Medulla oblongata (tissue), 1 donor: ENCODE measurements around the gene WRAP53.

Experiments
- DNase-seq: peaks from one replicate; pipeline ENCODE4 v3.0.0-alpha.2; 2015; ENCODE audit errors: extremely low spot score

Gene WRAP53

DNA sequence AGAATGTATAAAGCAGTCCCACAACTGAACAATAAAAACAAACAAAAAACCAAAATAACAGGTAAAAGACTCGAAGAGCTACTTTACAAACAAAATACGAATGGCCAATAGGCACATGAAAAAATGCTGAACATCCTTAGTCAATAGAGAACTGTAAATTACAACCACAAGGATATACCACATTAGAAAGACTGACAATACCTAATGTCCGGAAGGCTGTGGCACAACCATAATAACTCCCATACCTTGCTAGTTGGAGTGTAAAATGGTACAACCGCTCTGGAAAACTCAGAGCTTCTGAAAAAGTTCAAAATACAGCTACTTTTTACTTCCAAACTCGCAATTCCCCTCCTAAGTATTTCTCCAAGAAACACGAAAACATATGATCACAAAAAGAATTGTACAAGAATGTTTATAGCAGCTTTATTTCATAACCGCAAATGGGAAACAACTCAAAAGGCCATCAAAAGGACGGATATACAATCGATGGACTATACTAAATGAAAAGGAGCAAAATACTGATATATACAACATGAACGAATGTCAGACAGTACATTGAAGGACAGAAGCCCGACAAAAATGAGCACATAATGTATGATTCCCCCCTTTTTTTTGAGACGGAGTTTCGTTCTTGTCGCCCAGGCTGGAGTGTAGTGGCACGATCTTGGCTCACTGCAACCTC is 3.3 kb upstream of the WRAP53 start:
- DNase-seq = peak; percentile 12

DNA sequence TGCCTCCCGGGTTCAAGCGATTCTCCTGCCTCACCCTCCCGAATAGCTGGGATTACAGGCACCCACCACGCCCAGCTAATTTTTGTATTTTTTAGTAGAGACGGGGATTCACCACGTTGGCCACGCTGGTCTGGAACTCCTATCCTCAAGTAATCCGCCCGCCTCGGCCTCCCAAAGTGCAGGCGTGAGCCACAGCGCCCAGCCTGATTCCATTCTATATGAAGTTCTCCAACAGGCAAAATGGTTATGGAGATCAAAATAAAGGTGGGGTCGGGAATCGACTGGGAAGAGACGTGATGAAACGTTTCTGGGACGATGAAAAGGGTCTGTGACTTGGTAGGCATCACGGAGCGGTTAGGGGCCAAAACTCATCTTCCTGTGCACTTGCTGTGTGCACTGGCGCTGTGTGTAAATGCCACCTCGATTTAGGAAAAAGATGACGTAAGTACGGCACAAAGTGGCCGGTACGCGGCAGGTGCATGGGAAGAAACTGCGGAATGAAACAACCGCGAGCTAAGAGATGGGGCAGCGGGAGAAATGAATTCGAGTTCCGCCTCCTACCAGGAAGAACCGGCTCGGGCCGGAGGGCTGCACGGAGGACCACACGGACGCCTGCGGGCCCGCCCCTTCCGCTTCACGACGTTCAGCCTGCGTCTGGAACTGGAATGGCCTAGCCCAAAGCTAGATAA is 2.6 kb upstream of the WRAP53 start:
- peak; percentile 97 for DNase-seq

GRCh38 chr17:7686222-7687071 is 1.8 kb upstream of the WRAP53 start:
- DNase-seq = peak; percentile 91

- DNase-seq = peak; percentile 97
Observed at GRCh38 chr17:7687072-7687907, 987 bp upstream of the WRAP53 start, which contains the start of gene TP53. TP53 (minus strand) TSS chr17:7687490; CDS start chr17:7676594, 10,896 bp downstream.

DNA sequence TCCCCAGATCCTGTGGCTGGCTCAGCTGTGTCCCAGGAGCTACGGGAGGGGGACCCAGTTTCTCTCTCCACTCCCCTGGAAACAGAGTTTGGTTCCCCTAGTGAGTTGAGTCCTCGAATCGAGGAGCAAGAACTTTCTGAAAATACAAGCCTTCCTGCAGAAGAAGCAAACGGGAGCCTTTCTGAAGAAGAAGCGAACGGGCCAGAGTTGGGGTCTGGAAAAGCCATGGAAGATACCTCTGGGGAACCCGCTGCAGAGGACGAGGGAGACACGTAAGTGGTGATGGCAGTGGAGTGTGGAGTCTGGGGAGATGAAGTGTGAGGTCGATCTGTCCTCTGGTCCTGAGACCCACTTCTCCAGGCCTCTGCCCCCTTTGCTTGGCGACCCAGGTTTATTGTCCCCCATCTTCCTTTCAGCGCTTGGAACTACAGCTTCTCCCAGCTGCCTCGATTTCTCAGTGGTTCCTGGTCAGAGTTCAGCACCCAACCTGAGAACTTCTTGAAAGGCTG is 585 bp downstream of the WRAP53 start:
- no peak for DNase-seq

DNA sequence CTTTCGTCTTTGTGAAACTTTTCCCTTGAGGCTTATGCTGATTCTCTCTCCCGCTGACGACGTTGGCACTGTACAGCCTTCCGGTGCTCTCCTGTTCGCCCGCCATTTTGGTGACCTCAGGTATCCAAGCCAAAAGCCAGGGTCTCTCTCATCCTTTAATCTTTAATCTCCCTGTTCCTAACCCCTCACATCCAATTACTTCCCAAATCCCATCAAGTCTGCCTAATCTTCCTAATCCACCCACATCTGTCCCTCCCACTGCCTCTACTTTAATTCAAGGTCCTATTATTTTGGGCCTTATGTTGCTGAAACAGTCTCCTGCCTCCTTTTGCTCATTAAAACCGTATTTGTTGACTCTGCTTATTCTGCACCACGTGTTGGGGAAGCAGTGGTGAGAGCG is 7.3 kb downstream of the WRAP53 start:
- DNase-seq = no peak

DNA sequence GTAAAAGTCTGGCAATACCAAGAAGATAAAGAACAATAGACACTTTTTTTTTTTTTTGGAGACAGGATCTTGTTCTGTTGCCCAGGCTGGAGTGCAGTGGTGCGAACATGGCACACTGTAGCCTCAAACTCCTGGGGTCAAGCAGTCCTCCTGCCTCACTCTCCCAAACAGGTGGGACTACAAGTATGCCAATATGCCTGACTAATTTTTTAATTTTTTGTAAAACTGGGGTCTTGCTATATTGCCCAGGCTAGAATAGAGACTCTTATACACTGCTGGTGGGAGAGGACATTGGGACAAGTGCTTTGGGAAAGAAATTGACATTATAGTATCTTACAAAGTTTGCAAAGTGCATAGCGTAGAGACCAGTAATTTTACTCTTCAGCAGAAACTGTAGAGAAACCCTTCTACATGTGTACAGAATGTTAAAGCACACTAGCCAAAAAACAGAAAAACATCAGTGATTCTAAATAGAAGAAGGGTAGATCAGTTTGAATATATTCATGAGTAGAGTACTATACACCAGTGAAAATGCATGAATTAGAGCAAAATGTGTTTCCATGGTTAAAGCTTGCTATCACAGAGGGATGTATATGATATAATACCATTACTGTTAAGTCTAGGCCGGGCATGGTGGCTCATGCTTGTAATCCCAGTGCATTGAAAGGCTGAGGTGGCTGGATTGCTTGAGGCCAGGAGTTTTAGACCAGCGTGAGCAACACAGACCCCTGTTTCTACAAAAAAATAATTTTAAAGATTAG is 9.7 kb downstream of the WRAP53 start:
- DNase-seq = no peak

GRCh38 chr17:7700510-7700909 is 12.2 kb downstream of the WRAP53 start:
- no peak for DNase-seq

DNA sequence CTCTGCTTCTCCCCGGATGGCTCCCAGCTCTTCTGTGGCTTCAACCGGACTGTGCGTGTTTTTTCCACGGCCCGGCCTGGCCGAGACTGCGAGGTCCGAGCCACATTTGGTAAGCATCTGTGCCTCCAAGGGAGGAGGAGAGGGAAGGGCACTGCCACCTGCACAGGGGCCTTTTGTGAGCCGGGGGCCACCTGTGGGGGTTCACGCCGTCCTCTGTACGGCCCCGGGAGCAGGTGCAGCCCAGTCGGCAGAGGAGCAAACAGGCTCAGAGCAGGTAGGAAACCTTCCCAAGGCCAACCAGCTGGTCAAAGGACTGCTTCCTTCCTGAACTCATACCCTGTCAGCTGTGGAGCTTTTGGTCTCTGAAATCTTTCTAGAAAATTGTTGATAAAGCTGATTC is 13.4 kb downstream of the WRAP53 start:
- no peak for DNase-seq

- no peak for DNase-seq
Observed at GRCh38 chr17:7702776-7703175, 14.5 kb downstream of the WRAP53 start.

DNA sequence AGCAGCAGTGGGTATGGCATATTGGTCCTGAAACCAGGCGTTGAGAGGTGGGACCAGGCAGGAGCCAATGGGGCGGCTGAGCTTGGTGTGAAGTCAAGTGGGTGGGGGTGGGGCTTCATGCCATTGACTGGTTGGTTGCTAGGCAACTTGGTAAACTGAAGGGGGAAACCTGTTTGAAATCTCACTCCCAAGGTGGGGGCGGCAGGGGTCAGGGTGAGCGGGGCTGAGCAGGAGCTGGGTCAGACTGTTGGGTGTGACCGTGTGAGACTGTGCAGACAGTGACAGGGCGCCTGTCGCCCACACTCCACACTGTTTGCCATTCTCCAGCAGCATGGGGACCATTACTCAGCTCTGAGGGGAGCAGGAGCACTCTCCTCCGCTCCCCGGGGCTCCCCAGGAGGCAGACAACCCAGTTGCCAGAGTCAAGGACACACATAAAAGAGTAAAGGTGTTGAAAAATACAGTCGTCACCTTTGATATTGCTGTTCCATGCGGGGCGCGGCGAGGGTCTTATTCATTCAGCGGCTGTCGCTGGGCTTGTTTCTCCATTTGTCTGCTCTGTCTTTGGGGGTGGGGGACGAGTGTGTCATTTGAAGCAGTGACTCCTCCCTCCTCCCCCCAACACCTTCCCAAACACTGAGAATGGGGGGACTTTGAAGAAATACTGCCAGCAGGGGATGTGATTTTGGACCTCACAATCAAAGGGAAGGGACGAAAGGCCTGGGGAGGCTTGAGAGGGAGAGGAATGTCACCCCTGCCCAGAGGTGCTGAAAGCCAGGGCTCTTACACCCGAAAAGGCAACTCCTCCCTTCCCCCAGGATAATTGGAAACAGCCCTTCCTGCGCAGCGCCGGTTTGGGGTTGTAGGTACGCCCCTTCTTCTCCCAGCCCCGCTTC is 15.6 kb downstream of the WRAP53 start:
- no peak for DNase-seq

GRCh38 chr17:7704601-7705268 is 16.5 kb downstream of the WRAP53 start, which contains the start of gene EFNB3:
EFNB3 (plus strand) TSS chr17:7705202; CDS start chr17:7705599, 397 bp downstream.
- no peak for DNase-seq

DNA sequence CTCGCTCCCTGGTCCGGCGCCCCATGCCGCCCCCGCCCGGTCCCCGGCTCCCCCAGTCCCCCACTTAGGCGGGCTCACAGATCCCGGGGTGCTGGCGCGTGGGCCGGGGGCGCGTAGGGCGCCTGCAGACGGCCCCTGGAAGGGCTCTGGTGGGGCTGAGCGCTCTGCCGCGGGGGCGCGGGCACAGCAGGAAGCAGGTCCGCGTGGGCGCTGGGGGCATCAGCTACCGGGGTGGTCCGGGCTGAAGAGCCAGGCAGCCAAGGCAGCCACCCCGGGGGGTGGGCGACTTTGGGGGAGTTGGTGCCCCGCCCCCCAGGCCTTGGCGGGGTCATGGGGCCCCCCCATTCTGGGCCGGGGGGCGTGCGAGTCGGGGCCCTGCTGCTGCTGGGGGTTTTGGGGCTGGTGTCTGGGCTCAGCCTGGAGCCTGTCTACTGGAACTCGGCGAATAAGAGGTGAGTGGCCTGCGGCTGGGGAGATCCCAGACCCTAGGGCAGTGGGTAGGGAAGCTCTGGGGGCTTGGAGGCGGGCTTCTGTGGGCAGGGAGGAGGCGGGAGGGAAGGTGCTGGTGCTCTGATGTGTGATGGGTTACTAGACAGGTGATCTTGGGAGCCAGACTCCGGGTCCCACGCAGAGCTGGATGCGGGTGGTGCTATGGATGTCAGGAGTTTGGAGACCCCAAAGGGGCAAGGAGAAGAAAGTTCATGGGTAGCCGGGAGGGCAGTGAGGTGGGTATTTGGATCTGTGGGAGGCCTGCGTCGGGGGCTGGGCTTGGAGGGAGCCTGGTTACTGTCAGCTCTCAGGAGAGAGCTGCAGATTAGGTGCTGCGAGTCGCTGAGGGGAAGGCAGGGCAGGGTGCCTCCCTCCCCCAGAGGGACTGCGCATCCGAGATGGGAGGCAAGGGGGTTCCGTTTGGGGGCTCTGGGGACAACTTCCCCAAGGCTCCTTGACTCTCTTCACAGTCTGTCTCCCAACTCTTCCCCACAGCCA is 17.3 kb downstream of the WRAP53 start:
- no peak for DNase-seq

DNA sequence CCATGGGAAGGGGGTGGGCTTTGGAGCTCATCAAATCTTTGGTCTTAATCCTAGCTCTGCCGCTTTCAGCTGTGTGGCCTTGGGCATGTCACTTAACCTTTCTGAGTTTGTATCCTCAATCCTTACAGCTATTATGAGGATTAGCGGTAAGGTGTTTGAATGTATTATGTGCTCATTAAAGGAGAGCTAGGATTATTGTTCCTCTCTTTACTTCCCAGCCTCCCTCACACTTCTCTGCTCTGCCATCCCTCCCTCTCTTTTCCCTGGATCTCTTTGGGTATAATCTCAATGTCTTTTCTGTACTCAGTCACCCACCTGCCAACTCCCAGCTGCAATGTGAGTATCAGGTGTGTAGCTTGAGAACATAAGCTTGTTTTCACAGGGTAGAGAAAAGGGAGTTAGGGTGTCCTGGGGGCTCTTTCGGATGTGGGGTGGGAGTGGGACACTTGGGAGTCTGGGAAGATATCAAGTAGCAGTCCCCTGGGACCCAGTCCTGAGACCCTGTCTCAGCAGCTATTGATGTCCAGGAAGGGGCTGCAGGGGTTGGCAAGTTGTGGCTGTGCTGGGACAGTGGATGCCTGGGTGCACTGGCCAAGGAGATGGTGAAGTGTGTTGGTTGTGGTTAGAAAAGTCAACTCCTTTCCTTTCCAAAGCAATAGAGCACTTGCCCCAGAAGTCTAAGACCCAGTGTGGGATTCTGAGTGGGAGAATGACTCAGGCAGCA is 18.5 kb downstream of the WRAP53 start:
- DNase-seq = no peak

DNA sequence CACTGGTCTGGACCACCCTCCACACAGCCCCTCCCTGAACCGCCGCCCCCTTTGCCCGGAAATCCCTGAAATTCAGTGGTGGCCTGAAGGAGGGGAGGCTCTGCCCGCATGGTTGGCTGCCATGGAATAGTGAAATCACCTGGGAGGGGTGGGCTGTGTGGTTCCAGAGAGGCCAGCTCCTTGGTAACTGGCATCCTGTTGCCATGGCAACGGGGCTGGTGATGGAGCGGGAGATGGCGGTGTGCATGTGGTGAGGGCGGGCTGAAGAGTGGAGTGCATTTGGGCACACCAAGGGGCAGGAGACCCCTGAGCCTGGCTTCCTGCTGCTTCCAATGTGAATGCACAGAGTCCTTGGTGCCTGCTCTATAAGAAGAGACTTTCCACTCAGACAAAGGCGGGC is 19.2 kb downstream of the WRAP53 start:
- no peak for DNase-seq

DNA sequence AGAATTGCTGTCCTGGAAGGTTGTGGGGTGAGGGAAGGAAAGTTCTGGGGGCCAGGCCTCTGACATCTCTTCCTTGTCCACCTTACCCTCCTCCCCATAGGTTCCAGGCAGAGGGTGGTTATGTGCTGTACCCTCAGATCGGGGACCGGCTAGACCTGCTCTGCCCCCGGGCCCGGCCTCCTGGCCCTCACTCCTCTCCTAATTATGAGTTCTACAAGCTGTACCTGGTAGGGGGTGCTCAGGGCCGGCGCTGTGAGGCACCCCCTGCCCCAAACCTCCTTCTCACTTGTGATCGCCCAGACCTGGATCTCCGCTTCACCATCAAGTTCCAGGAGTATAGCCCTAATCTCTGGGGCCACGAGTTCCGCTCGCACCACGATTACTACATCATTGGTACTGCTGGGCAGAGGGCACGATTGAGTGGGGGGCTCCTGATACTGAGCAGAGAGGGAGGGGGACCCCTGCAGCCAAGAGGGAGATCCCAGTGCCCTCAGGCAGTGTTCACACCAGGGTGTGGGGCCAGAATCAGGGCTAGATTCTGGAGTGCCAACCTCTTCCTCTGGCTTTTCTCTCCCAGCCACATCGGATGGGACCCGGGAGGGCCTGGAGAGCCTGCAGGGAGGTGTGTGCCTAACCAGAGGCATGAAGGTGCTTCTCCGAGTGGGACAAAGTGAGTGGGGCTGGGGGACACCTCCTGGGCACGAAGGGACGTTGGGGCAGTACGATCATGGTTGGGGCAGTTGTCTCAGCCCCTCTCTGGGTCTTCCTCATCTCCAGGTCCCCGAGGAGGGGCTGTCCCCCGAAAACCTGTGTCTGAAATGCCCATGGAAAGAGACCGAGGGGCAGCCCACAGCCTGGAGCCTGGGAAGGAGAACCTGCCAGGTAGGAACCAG is 19.8 kb downstream of the WRAP53 start:
- no peak for DNase-seq
